Measurements from ENCODE around the gene IDH2. TPM values are rescaled to one million over a fixed set of nuclear protein-coding genes. Genes with fewer than 3 reads are reported as not detected.

The IDH2 gene
- total RNA-seq, 1 experiment from 2014 or later = 74.4 TPM

GRCh38 chr15:90103701-90104329, 1.5 kb upstream of the IDH2 start:
- Histone ChIP-seq H3K27me3 (ENCODE audit: control insufficient read depth, insufficient read depth, low read length) (peaks cover 19% of the 10 kb centered on the region), H3K4me3 (ENCODE audit: insufficient read depth, low read depth, low read length) (no peak overlapping the region), H3K36me3 (replicated peaks; ENCODE audit: control insufficient read depth, insufficient read depth, low read length) (no peaks in the 10 kb centered on the region)
- no peak for DNase-seq

GRCh38 chr15:90101130-90101968, 919 bp downstream of the IDH2 start:
- H3K4me3 ChIP-seq (ENCODE audit: insufficient read depth, low read depth, low read length) = peak overlapping the region; percentile 76
- no peaks in the 10 kb centered on the region for H3K36me3 ChIP-seq (replicated peaks; ENCODE audit: control insufficient read depth, insufficient read depth, low read length)
- peak; percentile 88 for DNase-seq
- peaks cover 19% of the 10 kb centered on the region for H3K27me3 ChIP-seq (ENCODE audit: control insufficient read depth, insufficient read depth, low read length)

GRCh38 chr15:90099868-90100831, 2.1 kb downstream of the IDH2 start:
- Histone ChIP-seq H3K4me3 (ENCODE audit: insufficient read depth, low read depth, low read length) (no peak overlapping the region), H3K27me3 (ENCODE audit: control insufficient read depth, insufficient read depth, low read length) (peaks cover 19% of the 10 kb centered on the region), H3K36me3 (replicated peaks; ENCODE audit: control insufficient read depth, insufficient read depth, low read length) (no peaks in the 10 kb centered on the region)
- DNase-seq = peak; percentile 14

- Histone ChIP-seq H3K27me3 (ENCODE audit: control insufficient read depth, insufficient read depth, low read length) (peaks cover 15% of the 10 kb centered on the region), H3K4me3 (ENCODE audit: insufficient read depth, low read depth, low read length) (no peak overlapping the region), H3K36me3 (replicated peaks; ENCODE audit: control insufficient read depth, insufficient read depth, low read length) (no peaks in the 10 kb centered on the region)
- peak; percentile 29 for DNase-seq
Measured at GRCh38 chr15:90099072-90099867, 3.0 kb downstream of the IDH2 start.

- no peak for DNase-seq
- no peaks in the 10 kb centered on the region for H3K36me3 ChIP-seq (replicated peaks; ENCODE audit: control insufficient read depth, insufficient read depth, low read length)
- no peak overlapping the region for H3K4me3 ChIP-seq (ENCODE audit: insufficient read depth, low read depth, low read length)
- peaks cover 3% of the 10 kb centered on the region for H3K27me3 ChIP-seq (ENCODE audit: control insufficient read depth, insufficient read depth, low read length)
Measured at GRCh38 chr15:90097475-90097874, 4.8 kb downstream of the IDH2 start.

GRCh38 chr15:90095521-90095959, 6.7 kb downstream of the IDH2 start:
- DNase-seq = peak; percentile 70
- H3K4me3 ChIP-seq (ENCODE audit: insufficient read depth, low read depth, low read length) = no peak overlapping the region
- no peaks in the 10 kb centered on the region; the same call in 1 of the 2 replicates for H3K27me3 ChIP-seq (ENCODE audit: control insufficient read depth, insufficient read depth, low read length)
- H3K36me3 ChIP-seq (replicated peaks; ENCODE audit: control insufficient read depth, insufficient read depth, low read length) = no peaks in the 10 kb centered on the region

GRCh38 chr15:90091156-90091931, 10.9 kb downstream of the IDH2 start:
- Histone ChIP-seq H3K27me3 (ENCODE audit: control insufficient read depth, insufficient read depth, low read length) (no peaks in the 10 kb centered on the region; the same call in 1 of the 2 replicates), H3K36me3 (replicated peaks; ENCODE audit: control insufficient read depth, insufficient read depth, low read length) (peaks cover 4% of the 10 kb centered on the region), H3K4me3 (ENCODE audit: insufficient read depth, low read depth, low read length) (no peak overlapping the region)
- no peak for DNase-seq

GRCh38 chr15:90090226-90090848, 11.9 kb downstream of the IDH2 start:
- H3K27me3 ChIP-seq (ENCODE audit: control insufficient read depth, insufficient read depth, low read length) = no peaks in the 10 kb centered on the region; the same call in 1 of the 2 replicates
- H3K4me3 ChIP-seq (ENCODE audit: insufficient read depth, low read depth, low read length) = no peak overlapping the region
- DNase-seq = no peak
- peaks cover 6% of the 10 kb centered on the region for H3K36me3 ChIP-seq (replicated peaks; ENCODE audit: control insufficient read depth, insufficient read depth, low read length)

- peak; percentile 85 for DNase-seq
- Histone ChIP-seq H3K27me3 (ENCODE audit: control insufficient read depth, insufficient read depth, low read length) (no peaks in the 10 kb centered on the region), H3K4me3 (ENCODE audit: insufficient read depth, low read depth, low read length) (no peak overlapping the region), H3K36me3 (replicated peaks; ENCODE audit: control insufficient read depth, insufficient read depth, low read length) (peaks cover 8% of the 10 kb centered on the region)
Measured at GRCh38 chr15:90087454-90088154, 14.7 kb downstream of the IDH2 start.

GRCh38 chr15:90086868-90087268, 15.4 kb downstream of the IDH2 start:
- peak; percentile 89 for DNase-seq
- peaks cover 8% of the 10 kb centered on the region for H3K36me3 ChIP-seq (replicated peaks; ENCODE audit: control insufficient read depth, insufficient read depth, low read length)
- no peaks in the 10 kb centered on the region for H3K27me3 ChIP-seq (ENCODE audit: control insufficient read depth, insufficient read depth, low read length)
- H3K4me3 ChIP-seq (ENCODE audit: insufficient read depth, low read depth, low read length) = no peak overlapping the region

GRCh38 chr15:90085565-90085964, 16.7 kb downstream of the IDH2 start:
- Histone ChIP-seq H3K27me3 (ENCODE audit: control insufficient read depth, insufficient read depth, low read length) (no peaks in the 10 kb centered on the region), H3K4me3 (ENCODE audit: insufficient read depth, low read depth, low read length) (no peak overlapping the region), H3K36me3 (replicated peaks; ENCODE audit: control insufficient read depth, insufficient read depth, low read length) (peaks cover 8% of the 10 kb centered on the region)
- DNase-seq = peak; percentile 19

- no peaks in the 10 kb centered on the region for H3K27me3 ChIP-seq (ENCODE audit: control insufficient read depth, insufficient read depth, low read length)
- H3K36me3 ChIP-seq (replicated peaks; ENCODE audit: control insufficient read depth, insufficient read depth, low read length) = peaks cover 8% of the 10 kb centered on the region
- H3K4me3 ChIP-seq (ENCODE audit: insufficient read depth, low read depth, low read length) = no peak overlapping the region
- DNase-seq = peak; percentile 40
Measured at GRCh38 chr15:90084876-90085423, 17.3 kb downstream of the IDH2 start.

Measured in H7 (cell line).